Right lung (tissue), 5 donors: ENCODE data around the gene CD8B. TPM values are rescaled to one million over a fixed set of nuclear protein-coding genes. Genes with fewer than 3 reads are reported as not detected.

Experiments
- DNase-seq, 2 donors: peaks; one replicate each; pipeline ENCODE4 v3.0.0-alpha.2; 2013
- polyA plus RNA-seq, 5 donors: library from polyadenylated mRNA; unstranded; fragments of 120-200 nt; gene quantifications; one replicate each; pipeline versions ENCODE4 v1.2.1 to v1.2.3, GENCODE V29; 2013; ENCODE audit warnings: inconsistent platforms in 1 of 5, low replicate concordance in 1 of 5; ENCODE audit not compliant: insufficient read length in 5 of 5, insufficient read depth in 1 of 5

Gene CD8B
- polyA plus RNA-seq, 5 donors = 0.37 to 0.85 (median 0.56) TPM

DNA sequence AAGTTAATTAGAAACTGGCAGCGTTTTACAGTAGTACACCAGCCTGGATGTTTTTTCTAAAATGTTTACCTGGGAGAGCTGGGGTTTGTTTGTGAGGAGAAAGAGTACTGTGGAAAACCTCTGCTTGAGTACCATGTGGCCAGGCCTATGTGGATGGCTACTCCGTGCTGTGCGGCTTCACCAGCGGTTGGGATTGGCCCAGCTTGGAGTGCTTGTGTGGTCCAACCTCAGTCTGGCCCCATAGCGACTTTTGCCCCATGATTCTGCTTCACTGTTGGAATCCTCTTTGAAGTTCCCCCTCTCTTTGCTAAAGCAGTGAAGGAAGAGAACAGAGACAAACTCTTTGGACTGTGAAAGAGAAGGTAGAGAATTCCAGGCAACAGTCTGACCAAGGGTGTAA is 86.8 kb downstream of the CD8B start:
- no peak for DNase-seq

DNA sequence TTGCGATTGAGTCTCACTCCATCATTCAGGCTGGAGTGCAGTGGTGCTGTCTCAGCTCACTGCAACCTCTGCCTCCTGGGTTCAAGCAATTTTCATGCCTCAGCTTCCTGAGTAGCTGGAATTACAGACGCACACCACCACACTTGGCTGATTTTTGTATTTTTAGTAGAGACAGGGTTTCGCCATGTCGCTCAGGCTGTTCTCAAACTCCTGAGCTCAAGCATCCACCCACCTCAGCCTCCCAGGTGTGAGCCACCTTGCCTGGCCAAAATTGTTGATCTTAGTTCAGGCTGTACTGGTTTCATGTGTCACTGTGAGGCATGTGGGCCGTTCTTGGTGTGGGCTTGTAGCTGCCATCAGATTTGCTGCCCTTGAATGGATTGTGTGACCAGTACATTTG is 89.1 kb downstream of the CD8B start:
- DNase-seq = no peak

DNA sequence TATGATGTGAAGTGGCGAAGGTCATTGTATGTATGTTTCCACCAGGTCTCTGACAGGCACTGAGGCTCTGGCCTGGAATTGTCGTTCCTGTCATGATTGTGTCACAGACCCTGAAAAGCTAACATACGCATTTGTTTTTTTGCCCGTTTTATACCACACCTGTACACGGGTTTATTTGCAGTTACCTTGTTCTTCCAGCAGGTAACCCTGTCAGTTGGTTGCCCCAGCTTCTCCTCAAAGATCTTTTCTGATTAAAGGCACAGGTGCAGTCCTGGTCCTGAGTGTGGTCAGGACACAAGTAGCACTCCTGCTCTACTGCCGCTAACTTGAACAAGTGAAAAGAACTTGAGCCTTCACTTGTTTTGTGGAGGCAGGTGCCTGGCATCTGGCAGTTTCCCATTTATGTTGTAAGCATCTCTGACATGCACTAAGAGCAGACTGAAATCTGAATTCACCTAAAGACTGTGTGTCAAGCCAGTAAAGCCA is 90.8 kb downstream of the CD8B start:
- no peak for DNase-seq

DNA sequence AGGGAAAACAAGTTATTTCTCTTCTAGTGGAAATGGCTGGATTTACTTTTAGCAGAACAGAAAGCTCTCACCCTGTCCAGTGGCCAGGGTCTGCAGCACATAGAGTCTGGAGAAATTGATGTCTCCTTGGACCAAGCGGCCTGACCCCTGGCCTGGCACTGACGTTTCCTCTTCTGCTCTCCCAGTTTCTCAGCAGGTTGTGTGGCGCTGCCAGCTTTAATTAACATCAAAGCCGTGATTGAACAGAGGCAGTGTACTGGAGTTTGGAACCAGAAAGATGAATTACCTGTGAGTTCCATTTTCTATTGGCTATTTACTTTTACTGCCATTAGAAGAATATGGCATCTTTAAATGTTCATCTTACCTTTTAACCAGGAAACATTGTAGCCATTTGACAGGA is 91.8 kb downstream of the CD8B start:
- no peak for DNase-seq

- no peak for DNase-seq
Measured at GRCh38 chr2:86768189-86768949, 93.3 kb downstream of the CD8B start.

Other genes with a start within 250 kb of the CD8B start
- 10 to 100 TPM; 27.8 to 43.0 (median 38.1) TPM for gene RNF103, start 238.0 kb downstream of the CD8B start, polyA plus RNA-seq
- gene RMND5A, start 141.6 kb downstream of the CD8B start, polyA plus RNA-seq = 10 to 100 TPM; 40.9 to 55.3 (median 52.7) TPM
- 1 to 10 TPM in 3 of 5 donors, under 1 TPM in 2; 0.62 to 1.2 (median 1.1) TPM for gene CD8A, start 71.0 kb downstream of the CD8B start, polyA plus RNA-seq
- 1 to 10 TPM; 1.1 to 5.2 (median 2.8) TPM for gene RGPD1, start 80.2 kb upstream of the CD8B start, polyA plus RNA-seq
- gene PLGLB1, start 160.0 kb upstream of the CD8B start, polyA plus RNA-seq = 10 to 100 TPM; 11.0 to 18.7 (median 14.4) TPM